ENCODE data around the gene B9D2.

B9D2 gene

DNA sequence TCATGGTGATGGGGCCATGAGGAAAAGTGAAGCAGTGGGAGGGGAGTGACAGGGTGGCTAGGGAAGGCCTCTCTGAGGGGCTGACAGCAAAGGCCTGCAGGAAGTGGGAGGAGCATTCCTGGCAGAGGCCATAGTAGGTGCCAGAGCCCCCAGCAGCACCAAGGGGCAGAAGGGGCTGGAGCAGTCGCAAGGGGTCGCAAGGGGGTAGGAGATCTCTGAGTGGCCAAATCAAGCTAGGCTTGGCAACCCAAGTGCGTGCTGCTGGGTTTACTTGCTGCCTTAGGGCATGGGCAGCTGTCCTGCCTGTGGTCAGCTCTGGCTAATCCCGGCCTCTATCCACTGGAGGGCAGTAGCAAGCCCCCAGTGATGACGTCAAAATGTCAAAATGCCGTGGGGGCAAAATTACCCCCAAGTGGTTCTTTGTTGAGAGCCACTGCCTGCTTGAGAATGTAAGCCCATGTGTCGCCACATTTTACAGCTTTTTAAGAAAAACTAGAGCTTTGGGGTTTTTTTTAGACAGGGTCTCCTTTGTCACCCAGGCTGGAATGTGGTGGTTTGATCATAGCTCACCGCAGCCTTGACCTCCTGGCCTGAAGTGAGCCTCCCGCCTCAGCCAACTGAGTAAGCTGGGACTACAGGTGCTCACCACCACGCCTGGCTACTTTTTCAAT lies 42.2 kb downstream of the B9D2 start:
- DNase-seq, result peak; percentile 69
- in situ Hi-C loops (cut with HindIII; ENCODE audit: low pct_ligation_motif_present, low pct_unique_long_range_greater_than_20kb, low sequenced_read_pairs), result no loop called here

DNA sequence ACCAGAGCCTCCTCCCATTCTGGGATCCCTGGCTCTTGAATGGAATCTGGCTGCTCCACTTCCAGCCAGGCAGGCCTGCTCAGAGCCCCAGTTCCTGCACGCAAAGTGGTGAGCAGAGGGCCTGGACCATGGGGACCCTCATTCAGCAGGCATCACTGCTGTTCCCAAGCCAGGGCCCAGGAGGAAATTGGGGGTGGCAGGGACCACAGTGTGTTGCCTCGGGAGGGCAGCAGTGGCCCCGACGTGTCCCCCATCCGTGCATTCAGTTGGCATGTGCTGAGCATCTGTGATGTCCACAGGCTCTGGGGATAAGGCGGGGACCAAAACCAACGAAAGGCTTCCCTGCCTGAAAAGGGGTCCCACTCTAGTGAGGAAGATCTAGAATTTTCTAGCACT lies 42.7 kb downstream of the B9D2 start:
- in situ Hi-C loops (cut with HindIII; ENCODE audit: low pct_ligation_motif_present, low pct_unique_long_range_greater_than_20kb, low sequenced_read_pairs), result no loop called here
- no peak for DNase-seq

GRCh38 chr19:41320568-41320967 lies 43.4 kb downstream of the B9D2 start:
- in situ Hi-C loops (cut with HindIII; ENCODE audit: low pct_ligation_motif_present, low pct_unique_long_range_greater_than_20kb, low sequenced_read_pairs), result no loop called here
- DNase-seq, result no peak

DNA sequence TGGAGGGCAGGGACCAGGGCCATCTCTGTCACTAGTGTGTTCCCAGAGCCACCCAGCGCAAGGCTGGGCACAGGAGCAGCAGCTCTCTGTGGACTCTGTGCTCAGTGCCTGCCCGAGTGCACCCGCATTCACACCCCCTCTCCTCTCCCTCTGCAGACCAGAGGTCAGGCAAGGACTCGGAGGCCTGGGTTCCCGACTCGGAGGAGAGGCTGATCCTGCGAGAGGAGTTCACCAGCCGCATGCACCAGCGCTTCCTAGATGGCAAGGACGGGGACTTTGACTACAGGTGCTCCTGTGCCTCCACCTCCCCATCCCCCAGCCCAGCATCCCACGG lies 43.8 kb downstream of the B9D2 start:
- DNase-seq, result no peak
- in situ Hi-C loops (cut with HindIII; ENCODE audit: low pct_ligation_motif_present, low pct_unique_long_range_greater_than_20kb, low sequenced_read_pairs), result no loop called here

DNA sequence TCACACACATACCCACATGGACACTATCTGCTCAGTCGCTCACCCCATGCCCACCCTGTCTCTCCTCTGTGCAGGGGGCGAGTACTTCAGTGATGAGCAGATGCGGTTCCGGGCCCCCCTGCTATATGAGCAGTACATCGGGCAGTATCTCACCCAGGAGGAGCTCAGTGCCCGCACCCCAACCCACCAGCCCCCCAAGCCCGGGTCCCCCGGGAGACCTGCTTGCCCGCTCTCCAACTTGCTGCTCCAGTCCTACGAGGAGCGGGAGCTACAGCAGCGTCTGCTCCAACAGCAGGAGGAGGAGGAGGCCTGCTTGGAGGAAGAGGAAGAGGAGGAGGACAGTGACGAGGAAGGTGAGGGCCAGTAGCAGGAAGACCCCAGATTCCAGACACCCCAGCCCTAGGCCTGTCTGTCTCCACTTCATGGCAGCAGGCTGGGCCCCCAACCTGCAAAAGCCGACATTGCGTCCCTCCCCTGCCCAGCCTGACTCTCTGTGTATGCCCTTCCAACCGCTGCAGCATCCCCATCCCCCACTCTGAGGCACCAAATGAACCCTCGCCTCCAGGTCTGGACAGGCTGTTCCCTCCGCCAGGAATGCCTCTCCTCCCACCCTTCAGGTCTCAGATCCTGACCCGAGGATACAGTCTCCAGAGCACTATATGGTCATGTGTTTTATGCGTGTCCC lies 44.3 kb downstream of the B9D2 start:
- no peak for DNase-seq
- in situ Hi-C loops (cut with HindIII; ENCODE audit: low pct_ligation_motif_present, low pct_unique_long_range_greater_than_20kb, low sequenced_read_pairs), result no loop called here

DNA sequence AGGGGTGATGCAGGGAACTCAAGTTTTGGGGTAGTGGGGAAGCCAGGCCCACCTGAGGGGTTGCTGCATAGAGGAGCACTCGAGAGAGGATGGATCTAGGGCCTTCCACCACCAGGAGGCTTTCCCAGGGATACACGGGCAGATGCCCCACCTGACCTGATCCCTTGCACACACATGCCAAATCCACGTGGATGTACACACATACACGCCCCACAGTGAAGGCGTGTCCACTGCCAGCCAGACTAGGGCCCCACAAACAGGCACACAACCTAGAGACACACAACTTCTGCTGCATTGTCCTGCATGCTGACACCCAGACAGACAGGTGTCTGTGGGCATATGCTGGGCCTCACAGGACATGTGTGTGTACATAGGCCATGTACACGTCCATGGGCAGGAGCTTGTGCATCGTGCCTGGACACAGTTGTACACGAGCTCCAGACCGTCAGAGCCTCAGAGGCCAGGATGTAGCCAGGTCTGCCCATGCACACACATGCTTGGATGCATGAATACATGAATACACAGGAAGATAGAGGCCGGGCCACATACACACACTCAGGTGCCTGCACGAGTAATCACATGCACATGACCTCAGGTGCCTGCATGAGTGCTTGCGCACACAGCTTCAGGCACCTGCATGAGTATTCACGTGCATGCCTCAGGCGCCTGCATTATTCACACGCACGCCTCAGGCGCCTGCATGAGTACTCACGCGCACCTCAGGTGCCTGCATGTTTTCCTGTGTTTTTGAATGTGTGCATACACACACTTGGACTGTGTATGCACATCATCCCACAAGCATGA lies 45.1 kb downstream of the B9D2 start:
- in situ Hi-C loops (cut with HindIII; ENCODE audit: low pct_ligation_motif_present, low pct_unique_long_range_greater_than_20kb, low sequenced_read_pairs), result no loop called here
- no peak for DNase-seq

DNA sequence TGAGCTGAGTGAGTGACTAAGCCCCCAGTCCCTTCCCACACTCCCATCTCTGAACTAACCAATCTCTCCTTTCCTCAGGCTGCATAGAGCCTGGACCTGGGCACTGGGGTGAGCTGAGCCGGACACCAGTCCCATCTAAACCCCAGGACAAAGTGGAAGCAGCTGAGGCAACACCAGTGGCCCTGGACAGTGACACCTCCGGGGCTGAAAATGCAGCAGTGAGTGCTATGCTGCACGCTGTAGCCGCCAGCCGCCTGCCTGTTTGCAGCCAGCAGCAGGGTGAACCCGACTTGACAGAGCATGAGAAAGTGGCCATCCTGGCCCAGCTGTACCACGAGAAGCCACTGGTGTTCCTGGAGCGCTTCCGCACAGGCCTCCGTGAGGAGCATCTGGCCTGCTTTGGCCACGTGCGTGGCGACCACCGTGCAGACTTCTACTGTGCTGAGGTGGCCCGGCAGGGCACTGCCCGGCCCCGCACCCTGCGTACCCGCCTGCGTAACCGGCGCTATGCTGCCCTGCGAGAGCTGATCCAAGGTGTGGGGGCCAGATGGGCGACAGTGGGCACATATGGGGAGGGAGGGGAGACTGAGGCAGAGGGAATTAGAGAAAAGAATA lies 47.5 kb downstream of the B9D2 start:
- in situ Hi-C loops (cut with HindIII; ENCODE audit: low pct_ligation_motif_present, low pct_unique_long_range_greater_than_20kb, low sequenced_read_pairs), result no loop called here
- no peak for DNase-seq

- in situ Hi-C loops (cut with HindIII; ENCODE audit: low pct_ligation_motif_present, low pct_unique_long_range_greater_than_20kb, low sequenced_read_pairs), result no loop called here
- no peak for DNase-seq
Measured at GRCh38 chr19:41311613-41312012, 52.3 kb downstream of the B9D2 start.

GRCh38 chr19:41311072-41311471 lies 52.9 kb downstream of the B9D2 start:
- no peak for DNase-seq
- in situ Hi-C loops (cut with HindIII; ENCODE audit: low pct_ligation_motif_present, low pct_unique_long_range_greater_than_20kb, low sequenced_read_pairs), result no loop called here

DNA sequence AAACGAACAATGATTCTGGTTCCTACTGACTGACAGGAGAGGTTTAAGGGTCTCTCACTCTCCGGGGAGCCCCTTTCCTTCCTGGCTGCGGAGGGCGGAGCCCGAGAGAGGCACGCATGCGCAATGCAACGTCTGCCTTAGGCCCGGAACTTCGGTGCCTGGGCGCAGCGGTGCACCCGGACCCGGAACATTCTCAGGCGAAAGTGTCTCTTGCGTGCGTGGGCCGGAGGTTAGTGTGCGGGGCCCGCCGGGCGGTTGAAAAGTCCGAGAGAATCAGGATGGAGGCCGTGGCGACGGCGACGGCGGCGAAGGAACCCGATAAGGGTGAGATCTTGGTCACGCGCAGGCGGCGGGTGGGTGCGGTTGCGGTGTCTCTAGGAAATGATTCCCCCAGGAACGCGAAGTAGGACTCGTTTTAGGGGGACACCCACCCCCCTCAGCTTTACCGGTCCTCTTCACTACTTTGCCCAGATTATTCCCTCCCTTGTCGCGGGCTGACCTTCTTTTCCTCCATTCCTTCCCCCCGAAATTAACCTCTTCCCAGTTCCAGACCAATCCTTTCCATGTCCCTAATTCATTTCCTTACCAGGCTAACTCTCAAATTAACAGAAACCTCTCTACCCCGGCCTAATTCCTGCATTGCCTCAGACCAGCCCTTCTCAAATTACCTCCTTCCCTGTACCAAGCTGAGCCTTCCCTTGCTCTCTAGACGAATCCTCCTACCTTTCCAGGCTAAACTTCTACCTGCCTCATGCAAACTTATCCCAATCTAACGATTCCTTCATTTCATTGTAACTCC lies 53.7 kb downstream of the B9D2 start, which contains the start of gene CCDC97:
Gene CCDC97, plus strand, starts transcription at position 140 of the 799 bp plus-strand sequence. Its CDS starts 139 bp downstream, at position 279.
- in situ Hi-C loops (cut with HindIII; ENCODE audit: low pct_ligation_motif_present, low pct_unique_long_range_greater_than_20kb, low sequenced_read_pairs), result no loop called here
- peak; percentile 75 for DNase-seq

DNA sequence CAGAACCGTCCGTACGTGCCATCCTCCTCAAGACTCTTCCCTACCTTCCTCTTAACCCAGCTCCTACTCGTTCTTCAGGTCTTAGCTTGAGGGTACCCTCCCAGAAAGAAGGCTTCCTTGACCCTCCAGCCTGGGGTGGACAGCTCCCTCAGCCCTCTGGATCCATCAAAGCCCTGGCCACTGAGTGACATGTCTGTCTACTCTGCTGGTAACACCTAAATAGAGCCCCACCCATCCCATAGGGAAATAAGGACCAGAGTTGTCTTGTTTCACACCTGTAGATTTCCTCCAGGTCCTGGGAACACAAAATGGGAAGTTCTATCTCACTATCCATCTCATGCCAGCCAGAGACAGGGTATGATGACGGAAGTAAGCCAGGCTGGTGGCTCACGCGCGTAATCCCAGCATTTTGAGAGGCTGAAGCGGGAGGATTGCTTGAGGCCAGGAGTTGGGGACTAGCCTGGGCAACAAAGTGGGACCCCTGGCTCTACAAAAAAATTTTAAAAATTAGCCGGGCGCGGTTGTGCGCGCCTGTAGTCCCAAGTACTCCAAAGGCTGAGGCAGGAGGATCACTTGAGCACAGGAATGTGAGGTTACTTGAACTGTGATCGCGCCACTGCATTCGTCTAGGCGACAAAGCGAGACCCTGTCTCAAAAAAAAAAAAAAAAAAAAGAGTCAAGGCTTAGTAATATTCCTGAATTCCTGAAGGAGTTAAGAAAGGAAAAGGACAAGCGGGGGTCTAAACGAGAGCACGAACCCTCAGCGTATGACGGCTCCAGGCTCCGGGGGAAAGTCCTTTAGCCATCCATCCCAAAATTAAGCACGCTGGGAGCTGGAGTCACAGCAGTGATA lies 54.5 kb downstream of the B9D2 start:
- DNase-seq, result peak; percentile 28
- in situ Hi-C loops (cut with HindIII; ENCODE audit: low pct_ligation_motif_present, low pct_unique_long_range_greater_than_20kb, low sequenced_read_pairs), result no loop called here

- DNase-seq, result peak; percentile 85
- in situ Hi-C loops (cut with HindIII; ENCODE audit: low pct_ligation_motif_present, low pct_unique_long_range_greater_than_20kb, low sequenced_read_pairs), result no loop called here
Measured at GRCh38 chr19:41308450-41309179, 55.3 kb downstream of the B9D2 start.

DNA sequence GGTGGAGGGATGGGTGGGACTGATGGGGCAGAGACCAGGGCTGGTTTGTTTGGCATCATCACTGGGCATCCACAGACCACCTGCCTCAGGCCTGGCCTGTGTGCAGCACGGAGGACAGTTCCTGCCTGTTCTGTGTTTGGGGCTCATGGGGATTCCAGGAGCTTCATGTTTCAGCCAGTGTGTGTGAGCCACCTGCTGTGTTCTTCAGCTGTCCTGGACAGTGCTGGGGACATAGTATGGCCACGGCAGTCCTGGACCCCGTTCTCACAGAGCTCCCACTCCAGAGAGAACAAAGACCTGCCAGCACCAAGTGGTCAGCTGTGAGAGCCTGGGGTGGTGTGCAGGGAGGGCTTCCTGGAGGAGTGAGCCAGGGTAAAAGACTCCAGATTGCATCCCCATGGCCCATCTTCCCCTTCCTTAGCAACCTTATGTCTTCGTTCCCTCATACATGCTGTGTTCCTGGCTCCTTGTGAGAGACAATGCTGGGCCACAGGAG lies 55.9 kb downstream of the B9D2 start:
- in situ Hi-C loops (cut with HindIII; ENCODE audit: low pct_ligation_motif_present, low pct_unique_long_range_greater_than_20kb, low sequenced_read_pairs), result no loop called here
- no peak for DNase-seq

GRCh38 chr19:41307090-41307875 lies 56.7 kb downstream of the B9D2 start:
- DNase-seq, result no peak
- in situ Hi-C loops (cut with HindIII; ENCODE audit: low pct_ligation_motif_present, low pct_unique_long_range_greater_than_20kb, low sequenced_read_pairs), result no loop called here

- in situ Hi-C loops (cut with HindIII; ENCODE audit: low pct_ligation_motif_present, low pct_unique_long_range_greater_than_20kb, low sequenced_read_pairs), result no loop called here
- DNase-seq, result no peak
Measured at GRCh38 chr19:41305927-41306793, 57.8 kb downstream of the B9D2 start.
